OCI-LY1 (cell line): ENCODE results near the gene TTC38.

ENCODE experiments used
- H2AFZ ChIP-seq: fragments of 200-600 bp; sonication (generic), shearing (Covaris generic); 2 replicates; pipeline ENCODE4 v1.6.0; 2014; ENCODE audit warnings: antibody characterized with exemption, mild to moderate bottlenecking, low read length
- H3F3A ChIP-seq: fragments of 200-600 bp; sonication (generic), shearing (Covaris generic); 2 replicates; pipeline ENCODE4 v1.6.0; 2014; ENCODE audit warnings: mild to moderate bottlenecking, antibody characterized with exemption, low read length, moderate library complexity; ENCODE audit not compliant: insufficient read depth
- H3K27ac ChIP-seq: fragments of 200-600 bp; sonication (generic); 2 replicates; pipeline ENCODE4 v1.5.1; 2014; ENCODE audit warnings: low read length, mixed run types, mild to moderate bottlenecking, low read depth; ENCODE audit not compliant: poor library complexity, severe bottlenecking
- H3K27me3 ChIP-seq: fragments of 200-600 bp; sonication (generic); 2 replicates; pipeline ENCODE4 v1.6.0; 2014; ENCODE audit warnings: antibody characterized with exemption, mild to moderate bottlenecking, low read length, moderate library complexity; ENCODE audit not compliant: insufficient read depth
- H3K36me3 ChIP-seq: fragments of 200-600 bp; sonication (generic); 2 replicates; pipeline ENCODE4 v1.6.1; 2014; ENCODE audit warnings: mild to moderate bottlenecking, antibody characterized with exemption, low read length, moderate library complexity, mixed read lengths; ENCODE audit not compliant: insufficient read depth
- H3K4me1 ChIP-seq: fragments of 200-600 bp; sonication (generic); 2 replicates; pipeline ENCODE4 v1.5.1; 2014; ENCODE audit warnings: mild to moderate bottlenecking, low read length, moderate library complexity; ENCODE audit not compliant: insufficient read depth, severe bottlenecking
- H3K4me2 ChIP-seq: fragments of 200-600 bp; sonication (generic), shearing (Covaris generic); 2 replicates; pipeline ENCODE4 v1.6.1; 2014; ENCODE audit warnings: low read length
- H3K4me3 ChIP-seq: fragments of 200-600 bp; sonication (generic); 2 replicates; pipeline ENCODE4 v1.5.1; 2014; ENCODE audit warnings: low read length, low read depth, mild to moderate bottlenecking, mixed read lengths; ENCODE audit not compliant: poor library complexity, severe bottlenecking
- H3K79me2 ChIP-seq: fragments of 200-600 bp; shearing (Covaris generic); 2 replicates; pipeline ENCODE4 v1.6.1; 2016; ENCODE audit warnings: mixed run types, low read length, mixed read lengths; ENCODE audit not compliant: insufficient read depth
- H3K9ac ChIP-seq: fragments of 200-600 bp; sonication (generic), shearing (Covaris generic); 2 replicates; pipeline ENCODE4 v1.6.1; 2014; ENCODE audit warnings: mild to moderate bottlenecking, low read length, mixed read lengths
- H3K9me2 ChIP-seq: fragments of 200-600 bp; sonication (generic), shearing (Covaris generic); 2 replicates; pipeline ENCODE4 v1.6.1; 2014; ENCODE audit warnings: low read depth, mild to moderate bottlenecking, low read length, mixed read lengths
- H3K9me3 ChIP-seq: fragments of 200-600 bp; shearing (Covaris generic); 2 replicates; pipeline ENCODE4 v1.6.1; 2014; ENCODE audit warnings: low read length, mixed read lengths
- H4K20me1 ChIP-seq: fragments of 200-600 bp; sonication (generic), shearing (Covaris generic); 2 replicates; pipeline ENCODE4 v1.6.0; 2016; ENCODE audit warnings: mild to moderate bottlenecking, low read length; ENCODE audit not compliant: insufficient read depth
- EZH2 ChIP-seq: fragments of 200-600 bp; sonication (generic), shearing (Covaris generic); IDR thresholded peaks from 2 replicates; pipeline ENCODE4 v1.8.0; 2017; ENCODE audit warnings: borderline replicate concordance, mixed run types, mild to moderate bottlenecking, antibody characterized with exemption, low read length, moderate library complexity, mixed read lengths
- TF ChIP-seq, protein P1 (sequence below): fragments of 200-600 bp; sonication (generic), shearing (Covaris generic); IDR thresholded peaks from 2 replicates; pipeline ENCODE4 v1.5.1; 2017; ENCODE audit warnings: mild to moderate bottlenecking, antibody characterized with exemption, low read length, moderate library complexity, mixed read lengths

TTC38 gene

DNA sequence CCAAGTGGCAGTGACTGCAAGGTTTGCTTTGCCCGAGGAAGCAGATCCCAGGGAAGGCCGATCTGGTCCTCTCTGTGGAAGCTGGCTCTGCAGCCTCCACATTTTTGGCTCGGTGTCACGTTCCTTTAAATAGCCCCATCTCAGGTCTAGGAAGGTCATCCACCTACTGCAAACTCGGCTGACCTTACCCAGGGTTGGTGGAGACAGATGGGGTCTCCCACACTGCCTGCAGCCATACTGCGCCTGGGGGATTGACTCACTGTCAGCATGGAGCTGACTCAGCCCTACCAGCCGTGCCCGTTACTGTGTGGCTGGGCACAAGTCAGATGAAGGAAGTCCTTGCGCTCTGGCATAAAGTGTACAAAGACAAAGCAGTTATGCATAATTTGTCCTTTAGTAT, 34.6 kb upstream of the TTC38 start:
- Histone ChIP-seq H3K4me1 (no peaks in the 10 kb centered on the region), H3K36me3 (peaks cover 16% of the 10 kb centered on the region)
- TF ChIP-seq, protein P1, sequence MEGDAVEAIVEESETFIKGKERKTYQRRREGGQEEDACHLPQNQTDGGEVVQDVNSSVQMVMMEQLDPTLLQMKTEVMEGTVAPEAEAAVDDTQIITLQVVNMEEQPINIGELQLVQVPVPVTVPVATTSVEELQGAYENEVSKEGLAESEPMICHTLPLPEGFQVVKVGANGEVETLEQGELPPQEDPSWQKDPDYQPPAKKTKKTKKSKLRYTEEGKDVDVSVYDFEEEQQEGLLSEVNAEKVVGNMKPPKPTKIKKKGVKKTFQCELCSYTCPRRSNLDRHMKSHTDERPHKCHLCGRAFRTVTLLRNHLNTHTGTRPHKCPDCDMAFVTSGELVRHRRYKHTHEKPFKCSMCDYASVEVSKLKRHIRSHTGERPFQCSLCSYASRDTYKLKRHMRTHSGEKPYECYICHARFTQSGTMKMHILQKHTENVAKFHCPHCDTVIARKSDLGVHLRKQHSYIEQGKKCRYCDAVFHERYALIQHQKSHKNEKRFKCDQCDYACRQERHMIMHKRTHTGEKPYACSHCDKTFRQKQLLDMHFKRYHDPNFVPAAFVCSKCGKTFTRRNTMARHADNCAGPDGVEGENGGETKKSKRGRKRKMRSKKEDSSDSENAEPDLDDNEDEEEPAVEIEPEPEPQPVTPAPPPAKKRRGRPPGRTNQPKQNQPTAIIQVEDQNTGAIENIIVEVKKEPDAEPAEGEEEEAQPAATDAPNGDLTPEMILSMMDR: no peak
- TF ChIP-seq EZH2: no peak

DNA sequence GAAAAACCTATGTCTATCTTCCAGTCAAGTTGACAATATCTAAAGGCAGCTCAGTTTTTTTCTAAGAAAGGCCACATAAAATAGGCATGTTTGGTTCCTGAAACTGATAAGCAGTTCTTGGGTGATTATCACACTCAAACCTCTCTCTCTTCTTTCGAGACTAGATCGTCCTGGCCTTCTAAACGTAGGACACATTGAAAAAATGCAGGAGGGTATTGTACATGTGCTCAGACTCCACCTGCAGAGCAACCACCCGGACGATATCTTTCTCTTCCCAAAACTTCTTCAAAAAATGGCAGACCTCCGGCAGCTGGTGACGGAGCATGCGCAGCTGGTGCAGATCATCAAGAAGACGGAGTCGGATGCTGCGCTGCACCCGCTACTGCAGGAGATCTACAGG, 32.8 kb upstream of the TTC38 start:
- Histone ChIP-seq H3K36me3 (peaks cover 20% of the 10 kb centered on the region), H3K4me3 (no peak overlapping the region), H3K27me3 (no peaks in the 10 kb centered on the region), H3K9ac (no peak overlapping the region), H3K9me2 (no peaks in the 10 kb centered on the region), H3F3A (no peaks in the 10 kb centered on the region), H2AFZ (no peak overlapping the region), H3K9me3 (0 out of 2 replicates have a peak, but pooled peaks cover 4% of the 10 kb centered on the region), H3K27ac (no peak overlapping the region), H3K4me2 (no peak overlapping the region), H3K4me1 (peaks cover 6% of the 10 kb centered on the region), H4K20me1 (no peaks in the 10 kb centered on the region), H3K79me2 (no peaks in the 10 kb centered on the region)
- TF ChIP-seq, protein P1: no peak

More for the DNA sequence above, 34.6 kb upstream of the TTC38 start:
- no peak overlapping the region for H3K27ac ChIP-seq
- no peak overlapping the region for H2AFZ ChIP-seq
- H3K4me3 ChIP-seq: no peak overlapping the region
- H4K20me1 ChIP-seq: no peaks in the 10 kb centered on the region
- no peak overlapping the region for H3K4me2 ChIP-seq
- no peaks in the 10 kb centered on the region for H3K79me2 ChIP-seq
- H3F3A ChIP-seq: no peaks in the 10 kb centered on the region
- H3K9ac ChIP-seq: no peak overlapping the region
- H3K9me2 ChIP-seq: no peaks in the 10 kb centered on the region
- 0 out of 2 replicates have a peak, but pooled peaks cover under 1% of the 10 kb centered on the region for H3K9me3 ChIP-seq
- no peaks in the 10 kb centered on the region for H3K27me3 ChIP-seq

DNA sequence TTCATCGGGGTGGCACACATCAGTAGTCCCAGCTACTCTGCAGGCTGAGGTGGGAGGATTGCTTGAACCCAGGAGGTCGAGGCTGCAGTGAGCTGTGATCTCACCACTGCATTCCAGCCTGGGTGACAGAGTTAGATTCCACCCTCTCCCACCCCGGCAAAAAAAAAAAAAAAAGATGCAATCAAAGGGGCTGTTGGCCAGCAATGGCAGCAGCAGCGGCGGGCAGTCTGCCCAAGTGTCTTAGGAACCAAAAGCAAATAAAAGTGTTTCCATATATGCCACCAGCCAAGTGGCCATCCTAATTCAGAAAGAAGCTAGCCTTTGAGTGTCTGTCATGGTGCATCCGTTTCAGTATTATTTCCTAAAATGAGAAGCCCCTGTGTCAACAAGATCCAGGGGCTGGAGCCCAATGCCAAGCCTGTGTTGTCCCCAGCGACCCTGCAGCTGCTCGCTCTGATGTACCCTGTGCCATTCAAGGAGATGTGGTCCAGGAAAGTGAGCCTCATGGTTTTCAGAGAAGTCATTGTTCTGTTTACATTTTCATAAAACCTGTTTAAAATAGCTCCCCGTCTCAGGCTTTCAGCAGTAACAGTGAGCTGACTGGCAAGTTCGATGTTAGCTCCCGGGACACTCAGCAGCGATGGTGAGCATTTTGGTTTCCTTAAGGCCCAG, 30.2 kb upstream of the TTC38 start:
- TF ChIP-seq, protein P1: no peak
- TF ChIP-seq EZH2: no peak
- no peaks in the 10 kb centered on the region for H3K27me3 ChIP-seq
- H3F3A ChIP-seq: no peaks in the 10 kb centered on the region
- no peak overlapping the region for H3K4me2 ChIP-seq
- no peak overlapping the region for H3K9ac ChIP-seq
- peaks cover 20% of the 10 kb centered on the region for H3K36me3 ChIP-seq
- no peak overlapping the region for H3K4me3 ChIP-seq
- H3K79me2 ChIP-seq: no peaks in the 10 kb centered on the region
- H3K9me3 ChIP-seq: 0 out of 2 replicates have a peak, but pooled peaks cover 4% of the 10 kb centered on the region
- no peaks in the 10 kb centered on the region for H4K20me1 ChIP-seq
- H2AFZ ChIP-seq: no peak overlapping the region
- no peaks in the 10 kb centered on the region for H3K9me2 ChIP-seq
- H3K4me1 ChIP-seq: peaks cover 12% of the 10 kb centered on the region
- H3K27ac ChIP-seq: no peak overlapping the region
